Right lobe of liver (tissue), 4 donors: Measurements from ENCODE around the gene TSPAN14.

Experiments used
- POLR2A ChIP-seq: fragments of 450-650 bp; IDR thresholded peaks from one replicate; pipeline ENCODE4 v1.6.1; 2017; ENCODE audit warnings: antibody characterized with exemption, mild to moderate bottlenecking
- TF ChIP-seq, protein P1 (sequence below), 4 donors: fragments of 200-600 bp in 3 of 4; fragments of 450-650 bp in 1 of 4; IDR thresholded peaks; one replicate each; pipeline versions ENCODE4 v1.5.1 to v1.8.0; 2016 to 2022; ENCODE audit warnings: antibody characterized with exemption in 4 of 4, mild to moderate bottlenecking in 2 of 4
- donor health status: DM: no; HTN: no; CAD: no.
- donor health status: DM: no; HTN: no; CAD: no.
- donor health status: DM: no; HTN: yes; CAD: no.

DNA sequence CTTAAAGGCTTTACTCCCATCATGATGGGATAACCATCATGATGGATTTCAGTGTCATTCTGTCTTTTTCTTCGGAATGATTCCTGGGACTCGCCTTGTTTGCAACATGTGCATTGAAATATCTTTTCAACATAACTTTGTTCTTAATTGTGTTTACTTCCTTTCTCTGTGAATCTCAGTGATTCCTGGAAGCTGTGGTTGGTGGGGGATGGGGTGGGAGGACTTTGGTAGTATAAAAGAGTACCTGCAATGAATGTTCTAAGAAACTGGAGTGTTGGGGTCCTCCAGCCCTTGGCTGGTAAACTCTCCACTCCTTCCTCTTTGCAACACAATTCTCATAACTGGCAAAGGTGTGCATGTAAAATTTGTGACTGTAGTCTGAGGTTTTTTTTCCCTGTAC lies 72.1 kb downstream of the TSPAN14 start:
- TF ChIP-seq, protein P1, sequence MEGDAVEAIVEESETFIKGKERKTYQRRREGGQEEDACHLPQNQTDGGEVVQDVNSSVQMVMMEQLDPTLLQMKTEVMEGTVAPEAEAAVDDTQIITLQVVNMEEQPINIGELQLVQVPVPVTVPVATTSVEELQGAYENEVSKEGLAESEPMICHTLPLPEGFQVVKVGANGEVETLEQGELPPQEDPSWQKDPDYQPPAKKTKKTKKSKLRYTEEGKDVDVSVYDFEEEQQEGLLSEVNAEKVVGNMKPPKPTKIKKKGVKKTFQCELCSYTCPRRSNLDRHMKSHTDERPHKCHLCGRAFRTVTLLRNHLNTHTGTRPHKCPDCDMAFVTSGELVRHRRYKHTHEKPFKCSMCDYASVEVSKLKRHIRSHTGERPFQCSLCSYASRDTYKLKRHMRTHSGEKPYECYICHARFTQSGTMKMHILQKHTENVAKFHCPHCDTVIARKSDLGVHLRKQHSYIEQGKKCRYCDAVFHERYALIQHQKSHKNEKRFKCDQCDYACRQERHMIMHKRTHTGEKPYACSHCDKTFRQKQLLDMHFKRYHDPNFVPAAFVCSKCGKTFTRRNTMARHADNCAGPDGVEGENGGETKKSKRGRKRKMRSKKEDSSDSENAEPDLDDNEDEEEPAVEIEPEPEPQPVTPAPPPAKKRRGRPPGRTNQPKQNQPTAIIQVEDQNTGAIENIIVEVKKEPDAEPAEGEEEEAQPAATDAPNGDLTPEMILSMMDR (IDR thresholded peaks at IDR 0.05) = no peak
- TF ChIP-seq POLR2A = no peak
